Fibroblast of villous mesenchyme (primary cell): ENCODE data around the gene COX4I1. TPM values are rescaled to one million over a fixed set of nuclear protein-coding genes. Genes with fewer than 3 reads are reported as not detected.

Experiments
- DNase-seq: peaks from one replicate; pipeline ENCODE4 v3.0.0-alpha.2; 2010; ENCODE audit warnings: low read depth
- H3K4me3 ChIP-seq: 2 replicates; pipeline ENCODE4 v1.5.1; 2011; ENCODE audit warnings: low read depth, mild to moderate bottlenecking, low read length
- total RNA-seq: library from RNA; depleted of rRNA; stranded (reverse); fragments of >200 nt; gene quantifications from 2 replicates; pipeline ENCODE4 v1.2.3, GENCODE V29; 2012
- TF ChIP-seq, protein P1 (sequence below): IDR thresholded peaks from 2 replicates; pipeline ENCODE4 v1.5.1; 2012; ENCODE audit warnings: low read depth, mild to moderate bottlenecking, low read length; ENCODE audit not compliant: insufficient read depth

Gene COX4I1
- total RNA-seq, 1 donor: 258 TPM

DNA sequence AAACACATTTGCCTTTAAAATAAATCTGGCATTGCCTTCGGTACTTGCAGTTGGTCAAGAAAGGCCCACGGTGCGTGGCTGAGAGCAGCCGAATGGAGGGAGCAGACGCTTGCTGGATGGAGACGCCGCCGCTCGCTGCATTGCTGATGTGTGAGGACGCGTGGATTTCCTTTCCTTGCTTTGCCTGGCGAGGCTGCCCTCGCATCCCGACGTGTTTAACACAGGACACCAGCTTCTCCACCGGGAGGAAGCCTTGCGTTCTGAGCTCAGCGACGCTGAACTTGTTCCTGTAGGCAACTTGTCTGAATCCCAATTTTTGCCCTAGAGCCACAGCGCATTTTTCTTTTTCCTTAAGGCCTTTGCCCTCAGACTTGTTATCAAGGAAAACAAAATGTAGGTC is 45.8 kb downstream of the COX4I1 start:
- TF ChIP-seq, protein P1, sequence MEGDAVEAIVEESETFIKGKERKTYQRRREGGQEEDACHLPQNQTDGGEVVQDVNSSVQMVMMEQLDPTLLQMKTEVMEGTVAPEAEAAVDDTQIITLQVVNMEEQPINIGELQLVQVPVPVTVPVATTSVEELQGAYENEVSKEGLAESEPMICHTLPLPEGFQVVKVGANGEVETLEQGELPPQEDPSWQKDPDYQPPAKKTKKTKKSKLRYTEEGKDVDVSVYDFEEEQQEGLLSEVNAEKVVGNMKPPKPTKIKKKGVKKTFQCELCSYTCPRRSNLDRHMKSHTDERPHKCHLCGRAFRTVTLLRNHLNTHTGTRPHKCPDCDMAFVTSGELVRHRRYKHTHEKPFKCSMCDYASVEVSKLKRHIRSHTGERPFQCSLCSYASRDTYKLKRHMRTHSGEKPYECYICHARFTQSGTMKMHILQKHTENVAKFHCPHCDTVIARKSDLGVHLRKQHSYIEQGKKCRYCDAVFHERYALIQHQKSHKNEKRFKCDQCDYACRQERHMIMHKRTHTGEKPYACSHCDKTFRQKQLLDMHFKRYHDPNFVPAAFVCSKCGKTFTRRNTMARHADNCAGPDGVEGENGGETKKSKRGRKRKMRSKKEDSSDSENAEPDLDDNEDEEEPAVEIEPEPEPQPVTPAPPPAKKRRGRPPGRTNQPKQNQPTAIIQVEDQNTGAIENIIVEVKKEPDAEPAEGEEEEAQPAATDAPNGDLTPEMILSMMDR: no peak
- no peak overlapping the region for H3K4me3 ChIP-seq
- DNase-seq: no peak

DNA sequence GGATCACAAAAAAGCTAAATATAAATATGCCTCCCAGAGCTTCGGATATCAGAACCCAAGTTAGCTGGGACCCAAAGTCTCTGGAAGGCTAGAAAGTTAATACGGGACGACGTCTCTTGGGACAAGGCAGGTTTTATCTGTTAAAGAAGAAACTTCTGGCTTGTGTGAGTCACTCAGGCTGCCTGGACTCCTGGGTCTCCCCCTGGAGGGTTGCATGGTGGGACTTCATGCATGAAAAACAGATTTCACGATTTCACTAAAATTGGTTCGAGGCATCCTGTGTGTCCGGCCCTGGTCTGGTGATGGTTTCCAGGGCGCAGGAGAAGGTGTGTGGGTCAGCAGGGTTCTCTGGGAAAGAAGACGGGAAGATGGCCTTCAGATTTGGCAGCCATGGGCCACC is 47.0 kb downstream of the COX4I1 start:
- DNase-seq: no peak
- TF ChIP-seq, protein P1: no peak
- H3K4me3 ChIP-seq: no peak overlapping the region

DNA sequence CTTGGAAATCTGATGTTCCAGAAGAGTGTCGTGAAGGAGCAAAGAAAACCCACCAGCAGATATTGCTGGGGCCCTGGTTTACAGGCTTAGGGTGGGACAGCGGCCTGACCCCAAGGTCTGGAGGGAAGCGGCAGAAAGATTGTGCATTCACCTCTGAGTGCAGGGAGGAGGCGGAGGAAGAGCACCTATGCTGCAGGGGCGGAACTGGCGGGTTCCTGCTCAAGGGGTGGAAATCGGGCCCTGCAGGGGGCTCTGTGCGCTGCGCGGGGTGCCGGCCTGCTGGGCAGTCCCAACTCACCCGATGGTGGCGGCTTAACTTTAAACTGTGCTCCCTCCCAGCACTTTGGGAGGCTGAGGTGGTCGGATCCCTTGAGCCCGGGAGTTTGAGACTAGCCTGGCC is 47.5 kb downstream of the COX4I1 start:
- DNase-seq: no peak
- TF ChIP-seq, protein P1: no peak
- H3K4me3 ChIP-seq: no peak overlapping the region

DNA sequence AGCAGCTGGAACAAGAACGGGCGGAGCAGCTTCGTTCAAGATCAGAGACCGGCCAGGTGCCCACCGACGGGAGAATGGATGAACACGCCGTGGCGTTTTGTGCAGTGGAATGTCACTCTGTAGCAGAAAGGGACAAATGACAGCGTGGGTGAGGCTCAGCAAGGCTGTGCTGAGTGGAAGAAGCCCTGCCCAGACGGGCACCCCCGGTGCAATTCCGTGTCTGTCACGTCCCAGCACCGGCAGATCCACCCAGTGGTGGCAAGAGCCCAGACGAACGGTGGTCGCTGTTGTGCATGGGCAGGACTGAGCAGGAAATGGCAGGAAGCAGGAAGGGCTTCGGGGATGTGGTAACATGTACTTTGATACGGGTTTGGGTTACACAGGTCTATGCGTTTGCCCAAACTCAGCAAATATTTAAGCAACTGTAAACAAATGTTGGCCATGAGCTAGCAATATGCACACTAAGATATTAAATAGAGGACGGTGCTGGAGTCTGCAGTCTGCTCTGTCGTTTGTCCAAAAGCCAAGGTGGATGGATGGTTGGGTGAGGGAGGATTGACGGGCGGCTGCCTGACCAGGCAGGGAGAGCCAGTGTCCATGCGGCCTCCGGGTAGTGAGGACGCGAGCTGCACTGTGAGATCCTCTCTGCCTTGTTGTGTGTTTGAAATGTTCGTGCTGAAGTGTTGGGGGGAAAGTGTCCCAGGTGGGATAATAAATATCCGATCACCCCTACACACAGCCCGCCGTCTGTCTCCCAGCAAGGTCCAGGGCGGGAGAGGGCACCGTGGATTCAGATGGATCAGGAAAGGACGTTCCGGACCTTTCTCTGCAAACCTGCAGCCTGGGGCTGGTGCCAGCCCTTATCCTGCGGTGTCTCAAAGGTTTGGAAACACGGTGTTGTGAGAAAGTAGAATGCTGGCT is 48.4 kb downstream of the COX4I1 start:
- no peak for DNase-seq
- H3K4me3 ChIP-seq: no peak overlapping the region
- TF ChIP-seq, protein P1: no peak

DNA sequence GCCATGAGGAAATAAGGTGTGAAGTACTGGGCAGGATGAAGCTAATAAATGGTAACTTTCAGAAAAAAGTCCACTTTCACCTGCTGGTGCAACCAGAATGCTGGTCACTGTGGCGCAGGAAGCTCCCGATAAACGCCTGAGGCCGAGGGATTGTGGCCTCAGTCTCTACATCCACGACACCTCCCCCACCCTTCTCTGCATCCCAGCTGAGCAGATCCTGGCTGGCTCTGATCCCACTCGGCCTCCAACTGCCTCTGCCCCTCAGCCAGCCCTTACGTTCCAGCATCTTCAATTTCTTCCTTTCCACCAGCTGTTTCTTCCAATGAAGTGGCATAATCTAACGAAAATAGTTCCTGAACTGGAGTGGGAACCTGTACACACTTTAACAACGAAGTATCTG is 49.5 kb downstream of the COX4I1 start:
- TF ChIP-seq, protein P1: no peak
- DNase-seq: no peak

DNA sequence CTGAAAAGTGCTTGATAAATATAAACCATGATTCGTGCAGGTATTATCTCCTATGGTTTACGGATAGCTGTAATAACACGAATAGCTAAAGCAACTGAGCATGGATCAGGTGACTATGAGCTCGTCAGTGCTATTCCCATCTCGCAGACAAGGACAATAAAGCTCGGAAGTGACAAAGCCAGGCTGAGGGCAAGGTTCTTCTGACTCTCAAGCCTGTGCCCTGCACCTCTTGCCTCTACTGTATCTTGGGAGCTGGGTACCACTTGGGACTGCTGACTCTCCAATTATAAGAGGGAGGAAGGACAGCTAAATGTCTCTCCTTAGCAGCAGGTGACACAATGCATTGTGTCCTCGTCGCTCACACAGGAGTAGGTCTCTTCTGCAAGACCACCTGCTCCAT is 49.9 kb downstream of the COX4I1 start:
- TF ChIP-seq, protein P1: no peak
- DNase-seq: no peak

More for the DNA sequence above, 49.5 kb downstream of the COX4I1 start:
- H3K4me3 ChIP-seq: no peak overlapping the region

More for the DNA sequence above, 49.9 kb downstream of the COX4I1 start:
- no peak overlapping the region for H3K4me3 ChIP-seq
